ENCODE results near the gene OTOP2. TPM values are rescaled to one million over a fixed set of nuclear protein-coding genes. Genes with fewer than 3 reads are reported as not detected.

Gene OTOP2
- polyA plus RNA-seq, 3 donors = 0.05 TPM; not detected in 2

DNA sequence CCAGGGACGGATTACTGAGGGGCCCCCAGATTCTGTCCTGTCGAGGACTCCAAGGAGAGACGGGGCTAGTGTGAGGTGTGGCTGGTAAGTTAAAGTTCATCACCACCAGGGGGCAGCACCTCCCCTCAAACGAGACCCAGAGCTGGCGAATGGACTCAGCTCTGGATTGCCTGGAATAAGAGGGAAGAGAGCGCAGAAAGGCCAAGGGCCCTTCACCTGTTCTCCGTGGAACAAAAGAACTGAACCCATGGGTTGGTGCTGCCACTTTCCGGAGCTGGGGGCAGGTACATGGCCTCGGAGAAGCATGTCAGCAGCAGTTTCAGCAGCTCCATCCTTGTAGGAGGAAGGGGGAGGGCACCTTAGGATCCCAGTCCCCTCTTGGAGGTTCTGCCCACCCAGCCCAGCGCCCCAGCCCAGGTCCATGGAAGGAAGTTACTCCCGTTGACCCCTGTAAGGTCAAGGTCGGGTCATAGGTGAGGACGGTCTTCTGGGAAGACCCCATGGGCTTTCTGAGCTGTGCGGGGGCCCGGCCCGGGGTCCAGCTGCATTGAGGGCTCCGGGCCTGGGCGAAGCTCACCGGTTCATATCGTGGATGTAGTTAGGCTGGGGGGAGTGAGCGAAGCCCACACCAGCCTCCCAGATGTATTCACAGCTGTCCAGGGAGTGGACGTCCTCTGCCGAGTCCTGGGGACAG, 37.7 kb downstream of the OTOP2 start:
- no peak overlapping the region for H3K4me3 ChIP-seq (replicated peaks in 1 of 3; ENCODE audit: low read depth in 2 of 3, low read length in 3 of 3)
- TF ChIP-seq, protein P1, sequence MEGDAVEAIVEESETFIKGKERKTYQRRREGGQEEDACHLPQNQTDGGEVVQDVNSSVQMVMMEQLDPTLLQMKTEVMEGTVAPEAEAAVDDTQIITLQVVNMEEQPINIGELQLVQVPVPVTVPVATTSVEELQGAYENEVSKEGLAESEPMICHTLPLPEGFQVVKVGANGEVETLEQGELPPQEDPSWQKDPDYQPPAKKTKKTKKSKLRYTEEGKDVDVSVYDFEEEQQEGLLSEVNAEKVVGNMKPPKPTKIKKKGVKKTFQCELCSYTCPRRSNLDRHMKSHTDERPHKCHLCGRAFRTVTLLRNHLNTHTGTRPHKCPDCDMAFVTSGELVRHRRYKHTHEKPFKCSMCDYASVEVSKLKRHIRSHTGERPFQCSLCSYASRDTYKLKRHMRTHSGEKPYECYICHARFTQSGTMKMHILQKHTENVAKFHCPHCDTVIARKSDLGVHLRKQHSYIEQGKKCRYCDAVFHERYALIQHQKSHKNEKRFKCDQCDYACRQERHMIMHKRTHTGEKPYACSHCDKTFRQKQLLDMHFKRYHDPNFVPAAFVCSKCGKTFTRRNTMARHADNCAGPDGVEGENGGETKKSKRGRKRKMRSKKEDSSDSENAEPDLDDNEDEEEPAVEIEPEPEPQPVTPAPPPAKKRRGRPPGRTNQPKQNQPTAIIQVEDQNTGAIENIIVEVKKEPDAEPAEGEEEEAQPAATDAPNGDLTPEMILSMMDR (IDR thresholded peaks at IDR 0.05) = peak; percentile 85
- no peak overlapping the region for H2AFZ ChIP-seq (ENCODE audit: insufficient read depth, low read depth, low read length, poor library complexity, severe bottlenecking)
- peaks cover 0 to 2% of the 10 kb centered on the region in 2 donors for H3K27me3 ChIP-seq (ENCODE audit: control insufficient read depth in 2 of 2, insufficient read depth in 2 of 2, low read length in 2 of 2)
- H3K4me1 ChIP-seq (ENCODE audit: control insufficient read depth in 1 of 2, insufficient read depth in 2 of 2, low read length in 2 of 2) = peaks cover 0 to 6% of the 10 kb centered on the region in 2 donors
- H3K9me3 Mint-ChIP-seq = peaks cover 0 to 2% (median 1%) of the 10 kb centered on the region in 7 donors
- H3K79me2 ChIP-seq (ENCODE audit: insufficient read depth, low read length) = no peaks in the 10 kb centered on the region
- no peak overlapping the region for H3K9ac ChIP-seq (ENCODE audit: insufficient read depth, low read length, poor library complexity, severe bottlenecking)
- no peaks in the 10 kb centered on the region for H3K36me3 ChIP-seq (replicated peaks in 1 of 2; ENCODE audit: control insufficient read depth in 1 of 2, insufficient read depth in 2 of 2, low read length in 2 of 2)
- no peaks in the 10 kb centered on the region for H4K20me1 ChIP-seq (ENCODE audit: insufficient read depth, low read length)
- peaks cover 7% of the 10 kb centered on the region for H3K4me1 Mint-ChIP-seq
- H3K9me3 ChIP-seq (replicated peaks in 1 of 2; ENCODE audit: control insufficient read depth in 1 of 2, insufficient read depth in 1 of 2, low read length in 2 of 2) = peaks cover 0 to 2% of the 10 kb centered on the region in 2 donors
- DNase-seq = peak; percentile 75 to 82 (median 77)
- H3K27me3 Mint-ChIP-seq (ENCODE audit: low read depth in 3 of 3) = peaks cover 8 to 43% (median 11%) of the 10 kb centered on the region in 3 donors
- H3K27ac Mint-ChIP-seq = peak overlapping the region in 1 of 7 donors; percentile 53
- H3K4me3 Mint-ChIP-seq = no peak overlapping the region
- intact Hi-C loops (cut with micrococcal nuclease) = loop anchor here (2.0 to 10.0 kb wide), 5 partner anchors 37 to 230 kb away; partner anchors contain the start of gene OTOP2 (in 1 of the 2)
- no peak overlapping the region for H3K4me2 ChIP-seq (replicated peaks; ENCODE audit: extremely low read depth, low read length, poor library complexity, severe bottlenecking)
- H3K27ac ChIP-seq (ENCODE audit: low read depth in 1 of 2, low read length in 2 of 2) = no peak overlapping the region
- WGBS (ENCODE audit: insufficient coverage) = 55% methylated on average over 21 of the region's 23 CpGs
- no peaks in the 10 kb centered on the region for H3K36me3 Mint-ChIP-seq

- 92% methylated on average over 13 of the region's 18 CpGs for WGBS (ENCODE audit: insufficient coverage)
Measured at GRCh38 chr17:74962622-74963394, 38.7 kb downstream of the OTOP2 start.

More at GRCh38 chr17:74962622-74963394, 38.7 kb downstream of the OTOP2 start:
- DNase-seq = no peak
- peaks cover 0 to 6% of the 10 kb centered on the region in 2 donors for H3K4me1 ChIP-seq (ENCODE audit: control insufficient read depth in 1 of 2, insufficient read depth in 2 of 2, low read length in 2 of 2)
- Mint-ChIP-seq H3K4me1 (peaks cover 7% of the 10 kb centered on the region), H3K27me3 (ENCODE audit: low read depth in 3 of 3) (peaks cover 8 to 41% (median 12%) of the 10 kb centered on the region in 3 donors), H3K4me3 (no peak overlapping the region), H3K36me3 (no peaks in the 10 kb centered on the region), H3K9me3 (no peaks in the 10 kb centered on the region), H3K27ac (no peak overlapping the region)
- H4K20me1 ChIP-seq (ENCODE audit: insufficient read depth, low read length) = no peaks in the 10 kb centered on the region
- TF ChIP-seq, protein P1 (IDR thresholded peaks at IDR 0.05) = no peak
- H3K79me2 ChIP-seq (ENCODE audit: insufficient read depth, low read length) = no peaks in the 10 kb centered on the region
- H3K27ac ChIP-seq (ENCODE audit: low read depth in 1 of 2, low read length in 2 of 2) = no peak overlapping the region
- H3K9ac ChIP-seq (ENCODE audit: insufficient read depth, low read length, poor library complexity, severe bottlenecking) = no peak overlapping the region
- H3K27me3 ChIP-seq (ENCODE audit: control insufficient read depth in 2 of 2, insufficient read depth in 2 of 2, low read length in 2 of 2) = peaks cover 0 to 2% of the 10 kb centered on the region in 2 donors
- intact Hi-C loops (cut with micrococcal nuclease) = loop anchor here (5.0 to 10.0 kb wide), 4 partner anchors 39 to 229 kb away; no protein-coding TSS in a partner anchor
- H3K4me2 ChIP-seq (replicated peaks; ENCODE audit: extremely low read depth, low read length, poor library complexity, severe bottlenecking) = no peak overlapping the region
- no peaks in the 10 kb centered on the region for H3K36me3 ChIP-seq (replicated peaks in 1 of 2; ENCODE audit: control insufficient read depth in 1 of 2, insufficient read depth in 2 of 2, low read length in 2 of 2)
- H2AFZ ChIP-seq (ENCODE audit: insufficient read depth, low read depth, low read length, poor library complexity, severe bottlenecking) = no peak overlapping the region
- no peak overlapping the region for H3K4me3 ChIP-seq (replicated peaks in 1 of 3; ENCODE audit: low read depth in 2 of 3, low read length in 3 of 3)
- H3K9me3 ChIP-seq (replicated peaks in 1 of 2; ENCODE audit: control insufficient read depth in 1 of 2, insufficient read depth in 1 of 2, low read length in 2 of 2) = no peaks in the 10 kb centered on the region
